Endothelial cell of umbilical vein (primary cell): ENCODE results near the gene BMPER. TPM values are rescaled to one million over a fixed set of nuclear protein-coding genes. Genes with fewer than 3 reads are reported as not detected.

Experiments
- BruUV-seq: library from RNA; stranded (reverse); fragments of 400-500 nt; replicated peaks from 2 replicates; lab custom pipeline; 2021; lab: Mats Ljungman, UMichigan
- CTCF ChIA-PET: fragments of 300-600, 350-600 bp; sonication (Branson Sonifier 250); formaldehyde crosslinking; loops from one replicate; lab custom pipeline; 2021; ENCODE audit warnings: antibody characterized with exemption, inconsistent platforms; lab: Charles Lee
- POLR2A ChIA-PET: fragments of 300-600, 350-600 bp; sonication (Branson Sonifier 250); formaldehyde crosslinking; loops from one replicate; lab custom pipeline; 2021; ENCODE audit warnings: antibody characterized with exemption, inconsistent platforms; lab: Charles Lee
- DNase-seq: peaks from one replicate; pipeline ENCODE4 v3.0.0-alpha.2; 2011; ENCODE audit warnings: low read depth, low spot score
- FAIRE-seq: peaks from 2 replicates; lab custom pipeline; 2011; peaks lifted over from hg19 to GRCh38; lab: Jason Lieb, UNC
- H2AFZ ChIP-seq: 2 replicates; pipeline ENCODE4 v1.6.0; 2012; ENCODE audit warnings: low read depth, low read length, control low read depth, inconsistent platforms
- H3K27ac ChIP-seq: 2 replicates; pipeline ENCODE4 v1.5.1; 2011; ENCODE audit warnings: low read depth, mild to moderate bottlenecking, control low read depth, low read length, moderate library complexity; ENCODE audit not compliant: insufficient read depth
- H3K27me3 ChIP-seq, 2 experiments: 2 replicates each; pipeline versions ENCODE4 v1.6.0 to v1.6.1; 2011; ENCODE audit warnings: low read length in 2 of 2, mixed read lengths in 1 of 2; ENCODE audit not compliant: control insufficient read depth in 2 of 2, insufficient read depth in 2 of 2
- H3K36me3 ChIP-seq, 2 experiments: 2 replicates in 1 of 2; 3 replicates in 1 of 2; pipeline ENCODE4 v1.5.1; 2011; ENCODE audit warnings: low read length in 2 of 2, mild to moderate bottlenecking in 1 of 2, moderate library complexity in 1 of 2; ENCODE audit not compliant: control insufficient read depth in 2 of 2, insufficient read depth in 2 of 2; ENCODE audit errors: extremely low read depth in 1 of 2
- H3K4me1 ChIP-seq: 3 replicates; pipeline ENCODE4 v1.5.1; 2011; ENCODE audit warnings: mild to moderate bottlenecking, low read length; ENCODE audit not compliant: control insufficient read depth, insufficient read depth; ENCODE audit errors: extremely low read depth
- H3K4me2 ChIP-seq: 2 replicates; pipeline ENCODE4 v1.6.1; 2011; ENCODE audit warnings: low read length, control low read depth, mixed read lengths; ENCODE audit not compliant: insufficient read depth
- H3K4me3 ChIP-seq, 3 experiments: fragments of 200-600 bp in 1 of 3; sonication (generic), shearing (Covaris generic) in 1 of 3; replicated peaks in 1 of 3; 2 replicates each; pipeline ENCODE4 v1.5.1; 2011 to 2016; ENCODE audit warnings: control low read depth in 3 of 3, low read length in 3 of 3, mild to moderate bottlenecking in 2 of 3, inconsistent platforms in 1 of 3, low read depth in 1 of 3, moderate library complexity in 1 of 3; ENCODE audit not compliant: insufficient read depth in 1 of 3
- H3K79me2 ChIP-seq: 2 replicates; pipeline ENCODE4 v1.6.0; 2012; ENCODE audit warnings: low read length, inconsistent platforms; ENCODE audit not compliant: control insufficient read depth, insufficient read depth
- H3K9ac ChIP-seq: replicated peaks from 2 replicates; pipeline ENCODE3; 2011; ENCODE audit warnings: low read length, control low read depth; ENCODE audit not compliant: insufficient read depth; ENCODE audit errors: extremely low read depth
- H3K9me1 ChIP-seq: replicated peaks from 3 replicates; pipeline ENCODE4 v1.6.0; 2011; ENCODE audit warnings: mild to moderate bottlenecking, low read length; ENCODE audit not compliant: control insufficient read depth, insufficient read depth; ENCODE audit errors: extremely low read depth
- H3K9me3 ChIP-seq: replicated peaks from 2 replicates; pipeline ENCODE4 v1.5.1; 2012; ENCODE audit warnings: low read length, inconsistent platforms; ENCODE audit not compliant: control insufficient read depth, insufficient read depth
- H4K20me1 ChIP-seq: replicated peaks from 2 replicates; pipeline ENCODE3; 2011; ENCODE audit warnings: mild to moderate bottlenecking, low read length; ENCODE audit not compliant: control insufficient read depth, insufficient read depth; ENCODE audit errors: extremely low read depth
- EZH2 ChIP-seq: IDR thresholded peaks from 2 replicates; pipeline ENCODE4 v1.6.1; 2012; ENCODE audit warnings: borderline replicate concordance, low read depth, mild to moderate bottlenecking, moderate library complexity, low read length, inconsistent platforms; ENCODE audit not compliant: severe bottlenecking
- FOS ChIP-seq: IDR thresholded peaks from 2 replicates; pipeline ENCODE4 v1.6.1; 2011; ENCODE audit warnings: mild to moderate bottlenecking, low read length, moderate library complexity, borderline replicate concordance; ENCODE audit not compliant: insufficient read depth
- GATA2 ChIP-seq: IDR thresholded peaks from 2 replicates; pipeline ENCODE4 v1.7.0; 2011; ENCODE audit warnings: low read depth, mild to moderate bottlenecking, moderate library complexity, mixed read lengths, low read length; ENCODE audit not compliant: insufficient read length, insufficient read depth
- JUN ChIP-seq: IDR thresholded peaks from 2 replicates; pipeline ENCODE4 v1.6.1; 2011; ENCODE audit warnings: borderline replicate concordance, low read depth; ENCODE audit not compliant: insufficient read length, insufficient read depth
- MYC ChIP-seq: IDR thresholded peaks from one replicate; pipeline ENCODE4 v1.6.1; 2011; ENCODE audit warnings: mild to moderate bottlenecking, low read depth, low read length
- POLR2A ChIP-seq: IDR thresholded peaks from 2 replicates; pipeline ENCODE4 v1.6.1; 2012; ENCODE audit warnings: low read depth, mild to moderate bottlenecking, control low read depth, low read length
- POLR2AphosphoS5 ChIP-seq: IDR thresholded peaks from 2 replicates; pipeline ENCODE4 v1.6.1; 2012; ENCODE audit warnings: low read depth, mild to moderate bottlenecking, control low read depth, low read length, moderate library complexity; ENCODE audit not compliant: insufficient read depth
- dilution Hi-C: fragments of 300-500 bp; cut with MboI; formaldehyde crosslinking; loops from one replicate; pipeline ENCODE4 v1.15.0; 2019; ENCODE audit warnings: low sequenced_read_pairs; ENCODE audit not compliant: extremely low pct_ligation_motif_present
- intact Hi-C: fragments of 100-400 bp; cut with micrococcal nuclease; formaldehyde crosslinking; loops from one replicate; pipeline ENCODE4 v1.10.0; 2022
- polyA plus RNA-seq, 4 experiments: library from polyadenylated mRNA; depleted of rRNA in 3 of 4; stranded (reverse) in 3 of 4; unstranded in 1 of 4; fragments of >200 nt; gene quantifications; 2 replicates each; pipeline versions ENCODE4 v1.2.1 to v1.2.3, GENCODE V29; 2011 to 2012; ENCODE audit warnings: missing spikeins in 1 of 4
- total RNA-seq: library from RNA; stranded (reverse); gene quantifications from 2 replicates; pipeline ENCODE4 v1.2.3, GENCODE V29; 2021
- TF ChIP-seq, protein P1 (sequence below), 2 donors: IDR thresholded peaks; 1 replicate in 1 of 2; 2 replicates in 1 of 2; pipeline ENCODE4 v1.5.1; 2011; ENCODE audit warnings: low read length in 2 of 2, mild to moderate bottlenecking in 2 of 2, moderate library complexity in 2 of 2, control low read depth in 1 of 2, inconsistent platforms in 1 of 2, low read depth in 1 of 2; ENCODE audit not compliant: insufficient read depth in 1 of 2; ENCODE audit errors: extremely low read depth in 1 of 2
- TF ChIP-seq, protein P2 (sequence below): IDR thresholded peaks from 2 replicates; pipeline ENCODE4 v1.6.1; 2011; ENCODE audit not compliant: insufficient read depth, insufficient read length

Gene BMPER
- total and polyA plus RNA-seq, 2 donors (not counting 3 experiments of a cell fraction or from before 2014, with no cell fraction given), result 0.10 to 0.13 TPM

DNA sequence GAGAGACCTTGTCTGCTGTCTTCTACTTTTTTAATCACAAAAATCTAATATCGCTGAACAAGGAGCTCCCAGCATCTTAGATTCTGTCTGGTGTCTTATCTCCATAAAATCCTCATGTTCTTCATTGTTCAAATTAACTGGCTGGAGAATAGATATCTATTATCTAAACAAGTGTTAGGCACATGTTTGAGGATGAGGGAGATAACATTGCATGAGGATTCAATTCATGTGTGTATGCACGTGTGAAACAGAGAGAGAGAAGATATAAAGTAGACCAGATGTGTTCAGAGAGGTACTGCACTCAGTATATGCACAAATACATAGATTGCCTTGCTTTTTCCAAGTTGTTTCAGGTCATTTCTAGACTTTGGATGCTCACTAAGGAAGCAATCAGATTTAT is 5.4 kb downstream of the BMPER start:
- Histone ChIP-seq H3K9me1 (no peaks in the 10 kb centered on the region), H3K9ac (no peak overlapping the region), H3K27ac (no peak overlapping the region), H3K79me2 (no peaks in the 10 kb centered on the region), H3K4me3 (no peak overlapping the region), H3K9me3 (no peaks in the 10 kb centered on the region), H3K4me2 (no peak overlapping the region), H3K36me3 (no peaks in the 10 kb centered on the region), H3K4me1 (no peaks in the 10 kb centered on the region), H3K27me3 (peaks cover 15 to 31% of the 10 kb centered on the region in 2 experiments), H2AFZ (no peak overlapping the region), H4K20me1 (no peaks in the 10 kb centered on the region)
- dilution Hi-C loops (no loop called here), intact Hi-C loops (no loop called here)
- POLR2A ChIA-PET, result no interaction called here
- FAIRE-seq (no peak), DNase-seq (no peak)
- no TSS peak for BruUV-seq
- CTCF ChIA-PET, result interaction anchor here (0.6 to 5.0 kb wide), 2 partner anchors 22 to 153 kb away, joined by 3 to 51 read pairs; no protein-coding TSS in a partner anchor
- TF ChIP-seq, protein P1, sequence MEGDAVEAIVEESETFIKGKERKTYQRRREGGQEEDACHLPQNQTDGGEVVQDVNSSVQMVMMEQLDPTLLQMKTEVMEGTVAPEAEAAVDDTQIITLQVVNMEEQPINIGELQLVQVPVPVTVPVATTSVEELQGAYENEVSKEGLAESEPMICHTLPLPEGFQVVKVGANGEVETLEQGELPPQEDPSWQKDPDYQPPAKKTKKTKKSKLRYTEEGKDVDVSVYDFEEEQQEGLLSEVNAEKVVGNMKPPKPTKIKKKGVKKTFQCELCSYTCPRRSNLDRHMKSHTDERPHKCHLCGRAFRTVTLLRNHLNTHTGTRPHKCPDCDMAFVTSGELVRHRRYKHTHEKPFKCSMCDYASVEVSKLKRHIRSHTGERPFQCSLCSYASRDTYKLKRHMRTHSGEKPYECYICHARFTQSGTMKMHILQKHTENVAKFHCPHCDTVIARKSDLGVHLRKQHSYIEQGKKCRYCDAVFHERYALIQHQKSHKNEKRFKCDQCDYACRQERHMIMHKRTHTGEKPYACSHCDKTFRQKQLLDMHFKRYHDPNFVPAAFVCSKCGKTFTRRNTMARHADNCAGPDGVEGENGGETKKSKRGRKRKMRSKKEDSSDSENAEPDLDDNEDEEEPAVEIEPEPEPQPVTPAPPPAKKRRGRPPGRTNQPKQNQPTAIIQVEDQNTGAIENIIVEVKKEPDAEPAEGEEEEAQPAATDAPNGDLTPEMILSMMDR (IDR thresholded peaks at IDR 0.05; ENCODE audit: extremely low read depth in 1 of 2, insufficient read depth in 1 of 2, low read depth in 1 of 2, low read length in 2 of 2), result no peak
- TF ChIP-seq POLR2AphosphoS5 (no peak), MYC (no peak), GATA2 (no peak), JUN (no peak), FOS (no peak), EZH2 (no peak), POLR2A (no peak)
- TF ChIP-seq, protein P2, sequence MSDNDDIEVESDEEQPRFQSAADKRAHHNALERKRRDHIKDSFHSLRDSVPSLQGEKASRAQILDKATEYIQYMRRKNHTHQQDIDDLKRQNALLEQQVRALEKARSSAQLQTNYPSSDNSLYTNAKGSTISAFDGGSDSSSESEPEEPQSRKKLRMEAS, result no peak
